ENCODE data around the gene AQP7.
"Not testable (repeated sequence)": the region's sequence is repeated elsewhere in the genome, so short reads cannot be mapped to it uniquely, and the experiment has no call there.

Gene AQP7

DNA sequence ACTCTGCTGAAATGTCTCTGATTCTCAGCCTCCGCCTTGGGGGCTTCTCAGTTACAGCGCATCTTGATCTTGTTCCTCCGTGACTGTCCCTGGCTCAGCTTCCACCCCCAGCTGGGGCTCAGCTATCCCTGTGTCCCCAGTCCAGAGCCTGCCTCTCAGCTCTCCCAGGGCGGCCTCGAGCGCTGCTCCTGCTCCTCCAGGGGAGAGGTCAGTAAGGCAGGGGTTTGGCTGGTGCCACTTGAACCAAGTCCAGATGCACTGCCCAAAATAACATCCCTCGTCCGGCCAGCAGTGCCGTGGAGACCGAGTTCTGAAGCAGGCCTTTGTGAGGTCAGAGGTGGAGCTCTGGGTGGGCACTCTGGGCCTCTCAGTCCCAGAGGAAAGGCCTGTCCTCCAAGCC, at the start of gene AQP7:
TSS of gene AQP7 (minus strand) at position 198 of the 400 bp plus-strand sequence. CDS start 1,306 bp downstream, outside the sequence.
- DNase-seq, result not testable (repeated sequence)

DNA sequence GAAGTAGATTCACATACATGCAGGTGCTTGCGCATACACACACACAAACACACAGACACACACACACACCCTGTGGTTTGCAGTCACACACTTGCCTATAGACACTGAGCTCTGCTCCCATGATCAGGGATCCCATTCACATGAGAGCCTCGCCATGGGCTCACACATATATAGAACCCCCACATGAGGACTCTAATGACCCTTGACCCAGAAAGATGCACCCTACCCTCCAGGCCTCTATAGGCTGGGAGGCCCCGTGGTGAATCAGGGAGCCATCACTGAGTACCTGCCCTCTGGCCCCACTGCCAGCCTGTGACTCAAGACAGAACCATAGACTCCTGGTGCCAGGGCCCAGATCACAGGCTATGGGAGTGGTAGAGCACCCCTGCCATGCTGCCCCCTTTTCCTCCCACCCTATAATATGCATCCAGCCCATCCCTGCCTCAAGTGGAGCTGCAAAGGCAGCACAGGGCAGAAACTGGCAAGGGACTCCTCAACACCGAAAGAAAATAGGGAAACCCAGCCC, 48.3 kb upstream of the AQP7 start:
- no peak for DNase-seq

DNA sequence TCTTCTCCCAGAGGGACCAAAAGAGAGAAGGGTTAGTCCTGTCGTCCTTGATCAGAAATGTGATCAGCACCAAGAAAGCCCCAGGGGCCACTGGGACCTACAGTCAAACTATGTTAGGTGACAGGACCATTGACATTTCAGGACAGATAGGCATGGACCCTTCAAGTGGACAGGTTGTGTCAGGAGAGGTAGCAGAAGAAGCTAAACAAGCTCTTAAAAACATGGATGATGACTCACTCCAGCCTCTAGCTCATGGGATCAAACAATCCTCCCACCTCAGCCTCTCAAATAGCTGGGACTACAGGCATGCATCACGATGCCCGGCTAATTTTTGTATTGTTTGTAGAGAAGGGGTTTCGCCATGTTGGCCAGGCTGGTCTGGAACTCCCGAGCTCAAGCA, 47.3 kb upstream of the AQP7 start:
- DNase-seq, result no peak

DNA sequence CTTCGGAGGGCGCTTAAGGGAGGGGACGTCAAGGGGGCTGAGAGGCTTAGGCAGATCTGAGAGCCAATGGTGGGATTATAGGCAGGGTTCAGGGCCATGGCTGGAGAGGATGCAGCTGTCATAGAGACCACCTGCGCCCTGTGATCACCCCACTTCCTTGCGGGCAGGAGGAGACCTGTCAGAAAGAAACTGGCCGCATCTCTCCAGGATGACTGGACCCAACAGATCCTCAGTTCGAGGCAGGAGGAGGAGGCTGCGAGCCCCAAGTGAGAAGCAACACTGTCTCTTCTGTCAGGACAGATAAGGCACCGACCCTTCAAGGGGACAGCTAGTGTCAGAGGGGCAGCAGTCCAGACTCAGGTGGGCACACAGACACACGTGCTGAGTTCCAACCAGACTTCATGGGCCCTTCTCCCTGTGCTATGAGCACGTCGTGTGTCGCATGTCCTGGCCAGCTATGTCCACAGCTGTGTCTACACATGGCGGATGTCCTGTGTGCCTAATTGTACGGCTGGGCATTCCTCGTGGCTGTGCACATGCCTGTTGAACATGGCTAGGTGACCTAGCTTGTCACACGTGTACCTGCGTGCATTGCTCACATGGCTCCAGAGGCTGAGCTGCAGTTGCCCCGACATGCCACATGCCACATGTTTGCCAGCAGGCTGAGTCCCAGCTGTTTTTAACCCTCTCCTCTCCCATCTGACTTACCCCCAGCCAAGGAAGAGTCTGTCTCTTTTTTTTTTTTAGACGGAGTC, 45.6 kb upstream of the AQP7 start:
- DNase-seq, result no peak

DNA sequence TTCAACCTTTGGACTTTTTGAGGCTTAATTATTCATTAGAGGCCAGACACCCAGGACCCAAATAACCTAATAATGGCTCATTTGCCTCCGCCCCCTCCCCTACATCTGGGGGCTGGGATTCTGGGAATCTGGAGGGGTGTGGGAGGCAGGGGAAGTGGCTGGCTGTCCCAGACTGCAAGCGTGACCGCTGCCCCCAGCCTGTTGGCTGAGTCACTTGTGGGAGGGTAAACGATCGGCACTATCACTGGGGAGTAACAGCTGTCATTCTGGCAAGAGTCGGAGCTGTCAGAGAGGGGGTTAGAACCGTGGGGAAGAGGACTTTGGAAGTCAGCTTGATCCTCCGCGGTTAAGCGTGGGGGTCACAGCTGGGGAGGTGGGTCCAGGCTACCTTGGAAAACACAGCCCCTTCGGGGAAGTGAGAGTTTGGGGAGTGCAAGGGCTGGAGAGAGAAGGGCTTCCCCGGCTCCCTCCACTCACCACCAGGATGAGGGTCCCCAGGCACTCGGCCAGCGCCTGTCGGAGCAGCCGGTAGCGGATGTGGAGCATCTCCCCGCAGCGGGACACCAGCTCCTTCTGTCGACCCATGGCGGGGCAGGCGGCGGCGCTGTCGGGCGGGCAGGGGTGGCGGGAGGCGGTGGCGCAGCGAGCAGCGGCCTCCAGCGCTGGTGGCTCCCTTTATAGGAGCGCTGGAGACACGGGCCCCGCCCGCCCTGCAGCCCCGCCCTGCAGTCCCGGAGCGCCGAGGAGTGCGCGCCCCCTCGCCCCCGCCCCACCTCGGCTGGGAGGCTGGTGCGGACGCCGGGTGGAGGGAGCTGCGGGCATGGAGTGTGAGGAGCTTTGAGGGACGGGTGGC, 44.8 kb upstream of the AQP7 start, which contains the start of gene AQP3:
TSS of gene AQP3 (minus strand) at position 648 of the 853 bp plus-strand sequence. CDS start at position 585, 63 bp downstream.
- DNase-seq, result no peak

DNA sequence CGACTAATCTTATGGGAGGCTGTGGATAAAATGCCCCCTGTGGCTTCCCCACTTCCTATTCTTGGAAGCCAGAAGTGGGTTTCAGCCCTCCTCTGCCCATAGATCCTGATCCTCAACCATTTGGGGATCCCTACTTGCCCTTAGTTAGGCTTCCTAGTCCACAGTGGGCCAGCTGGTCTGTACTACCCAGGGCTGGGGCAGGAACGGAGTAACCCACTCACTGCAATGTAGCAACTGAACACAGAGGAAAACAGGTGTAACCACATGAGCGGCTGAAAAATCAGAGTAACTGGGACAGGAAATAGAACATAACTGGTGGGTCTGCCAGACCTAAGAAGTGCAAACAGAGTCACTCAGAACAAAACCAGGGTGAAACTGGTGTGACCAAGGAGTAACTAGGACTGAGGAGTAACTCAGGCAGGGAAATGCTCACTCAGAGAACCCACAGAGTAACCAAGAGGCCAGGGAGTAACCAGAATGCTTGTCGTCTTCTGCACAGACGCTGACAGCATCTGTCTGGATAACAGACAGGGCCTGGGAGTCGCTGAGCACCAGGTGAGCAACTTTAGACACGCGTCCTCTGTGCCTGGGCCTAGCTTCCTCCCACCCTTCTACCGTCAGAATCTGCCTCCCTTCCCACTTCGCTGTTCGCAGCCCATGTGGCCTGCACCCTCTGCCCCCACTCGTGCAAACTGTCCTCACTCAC, 44.0 kb upstream of the AQP7 start:
- no peak for DNase-seq

DNA sequence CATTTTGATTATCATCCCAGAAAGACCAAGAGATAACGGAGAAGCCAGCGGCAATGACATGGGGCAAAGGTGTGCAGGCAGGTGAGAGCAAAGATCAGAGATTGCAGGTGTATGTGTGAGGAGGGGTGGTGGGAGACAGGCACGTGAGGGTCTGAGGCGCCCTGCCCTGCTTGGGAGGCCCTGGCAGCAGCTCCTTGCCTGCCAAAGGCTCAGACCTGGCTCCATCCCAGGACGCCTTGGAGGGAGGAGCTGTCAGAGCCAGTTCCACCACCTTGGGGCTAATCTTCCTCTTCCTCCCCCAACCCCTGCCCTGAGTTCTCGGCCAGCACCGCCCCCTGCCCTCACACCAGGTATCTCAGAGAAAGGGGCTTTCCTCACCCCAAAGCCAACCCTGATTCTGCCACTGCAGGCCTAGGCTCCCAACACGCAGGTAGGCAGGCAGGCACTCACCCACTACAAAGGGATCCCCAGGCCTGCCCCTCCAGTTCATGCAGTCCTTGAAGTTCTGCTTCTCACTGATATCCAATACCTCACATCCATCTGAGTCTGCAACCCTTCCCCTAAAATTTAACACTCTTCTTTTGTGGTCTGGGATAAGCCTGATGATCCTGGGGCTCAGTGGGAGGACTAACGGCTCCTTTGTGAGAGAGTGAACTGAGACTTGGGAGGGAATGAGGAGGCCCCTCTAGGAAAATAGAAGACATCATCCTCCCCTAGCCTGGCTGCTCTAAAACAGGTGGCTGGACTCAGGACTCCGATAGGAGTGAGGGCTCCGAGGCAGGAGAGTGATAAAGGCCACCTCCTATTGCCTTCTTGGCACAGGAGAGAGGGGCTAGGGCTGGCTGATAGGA, 43.2 kb upstream of the AQP7 start:
- DNase-seq, result no peak

DNA sequence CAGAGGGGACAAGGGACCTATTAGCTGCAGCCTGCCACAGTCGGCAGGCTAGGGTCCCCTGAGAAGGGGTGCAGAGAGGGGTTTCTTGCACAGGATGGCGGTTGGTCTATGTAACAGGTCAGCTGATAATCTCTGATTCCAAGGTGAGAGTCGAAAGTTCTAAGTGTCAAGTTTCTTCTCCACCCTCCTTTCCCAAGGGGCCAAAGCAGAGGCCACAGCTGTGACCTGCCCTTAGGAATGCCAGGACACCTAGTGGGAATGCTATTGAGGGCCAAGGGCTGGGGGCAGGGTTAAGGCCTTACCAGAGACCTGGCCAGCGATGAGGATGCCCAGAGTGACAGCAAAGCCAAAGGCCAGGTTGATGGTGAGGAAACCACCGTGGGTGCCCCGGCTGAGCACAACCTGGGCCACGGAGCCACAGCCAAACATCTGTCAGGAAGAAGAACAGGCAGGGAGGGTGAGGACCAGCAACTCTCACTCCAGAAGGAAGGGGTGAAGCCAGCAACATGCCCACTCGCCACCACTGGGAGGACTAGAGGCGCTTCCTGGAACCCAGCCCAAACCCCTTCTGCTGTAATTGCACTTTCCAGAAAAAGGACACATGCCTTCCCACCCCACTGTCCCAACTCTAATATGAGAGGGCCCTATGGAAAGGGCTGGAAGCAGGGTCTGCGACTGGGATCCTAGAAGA, 41.2 kb upstream of the AQP7 start:
- DNase-seq, result no peak

DNA sequence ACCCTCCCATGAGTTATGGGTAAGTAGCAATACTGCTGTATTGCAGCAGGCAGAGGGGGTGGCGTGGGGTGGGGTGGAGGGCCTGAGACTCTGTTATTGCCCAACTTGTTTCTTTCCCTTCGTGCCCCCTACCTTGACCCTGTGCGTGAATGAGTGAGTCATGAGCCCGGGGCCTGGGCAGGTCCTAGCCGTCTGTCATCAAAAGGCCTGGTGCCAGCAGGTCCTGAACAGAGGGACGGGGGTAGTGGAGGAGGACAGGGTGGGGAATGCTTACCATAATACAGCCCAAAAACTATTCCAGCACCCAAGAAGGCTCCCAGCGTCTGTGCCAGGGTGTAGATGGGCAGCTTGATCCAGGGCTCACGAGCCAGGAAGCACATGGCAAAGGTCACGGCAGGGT, 40.7 kb upstream of the AQP7 start:
- DNase-seq, result no peak

DNA sequence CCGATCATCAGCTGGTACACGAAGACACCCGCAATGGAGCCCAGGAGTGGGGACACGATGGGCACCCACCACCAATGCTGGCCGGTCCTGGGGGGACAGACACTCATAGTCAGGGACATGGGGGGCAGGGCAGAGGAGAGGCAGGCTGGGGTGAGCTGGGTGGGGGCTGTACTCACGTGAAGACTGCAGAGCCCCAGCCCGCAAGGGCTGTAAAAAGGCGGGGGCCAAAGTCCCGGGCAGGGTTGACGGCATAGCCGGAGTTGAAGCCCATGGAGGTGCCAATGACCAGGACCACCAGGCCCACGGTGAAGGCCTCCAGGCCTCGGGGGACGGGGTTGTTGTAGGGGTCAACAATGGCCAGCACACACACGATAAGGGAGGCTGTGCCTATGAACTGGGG, 39.8 kb upstream of the AQP7 start:
- DNase-seq, result no peak

DNA sequence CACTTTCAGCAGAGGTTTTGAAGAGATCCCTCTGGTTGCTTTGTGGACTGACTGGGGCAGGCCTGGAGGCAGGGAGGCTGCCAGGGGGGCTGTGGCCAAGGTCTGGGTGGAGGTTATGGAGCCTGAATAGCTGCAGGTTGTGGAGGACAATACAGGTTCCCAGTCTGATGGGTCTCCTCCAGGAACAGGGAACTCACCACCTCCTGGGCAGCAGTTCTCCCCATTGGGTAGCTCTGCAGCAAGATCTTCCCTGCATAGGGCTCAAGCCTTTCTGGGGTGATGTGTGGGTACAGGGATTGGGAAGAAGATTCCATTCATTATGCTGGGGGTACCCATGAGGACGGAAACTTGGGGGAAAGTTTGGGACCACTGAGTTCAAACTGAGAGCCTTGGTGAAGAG, 38.2 kb upstream of the AQP7 start:
- no peak for DNase-seq

DNA sequence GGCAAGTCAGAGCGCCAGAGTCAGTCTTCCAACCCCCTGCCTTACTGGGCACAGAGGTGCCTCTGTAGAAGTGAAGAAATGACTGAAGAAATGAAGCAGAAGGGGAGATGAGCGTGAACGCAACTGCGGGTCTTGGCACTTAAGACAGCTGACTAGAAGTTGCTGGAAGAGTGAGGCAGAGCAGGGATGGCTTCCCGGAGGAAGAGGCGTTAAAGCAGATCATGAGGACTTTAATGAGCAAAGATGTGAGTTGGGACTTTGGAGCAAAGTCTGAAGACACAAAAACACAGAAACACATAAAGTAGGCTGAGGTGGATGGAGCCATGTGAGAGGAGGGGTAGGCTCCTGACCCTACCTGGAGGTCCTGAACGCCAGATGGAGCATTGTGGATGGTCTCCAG, 37.8 kb upstream of the AQP7 start:
- no peak for DNase-seq

DNA sequence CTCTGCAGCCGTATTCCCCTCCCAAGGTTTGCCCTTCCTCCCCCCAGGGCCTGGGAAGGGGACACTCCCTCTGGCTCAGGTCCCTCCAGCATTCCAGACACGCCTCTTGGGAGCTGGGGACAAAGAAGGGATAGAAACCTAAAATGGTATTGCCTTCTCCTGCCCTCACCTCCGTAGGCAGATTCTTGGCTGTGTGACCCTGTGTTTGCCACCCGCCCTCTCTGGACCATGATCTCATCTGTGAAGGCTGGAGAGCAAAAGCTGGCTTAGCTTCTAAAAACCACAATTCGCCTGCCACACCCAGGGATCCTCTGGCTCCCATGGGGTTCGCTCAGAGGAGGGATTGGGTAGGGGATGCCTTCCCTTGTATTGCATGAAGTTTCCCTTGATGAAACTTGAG, 37.4 kb upstream of the AQP7 start:
- DNase-seq, result no peak

DNA sequence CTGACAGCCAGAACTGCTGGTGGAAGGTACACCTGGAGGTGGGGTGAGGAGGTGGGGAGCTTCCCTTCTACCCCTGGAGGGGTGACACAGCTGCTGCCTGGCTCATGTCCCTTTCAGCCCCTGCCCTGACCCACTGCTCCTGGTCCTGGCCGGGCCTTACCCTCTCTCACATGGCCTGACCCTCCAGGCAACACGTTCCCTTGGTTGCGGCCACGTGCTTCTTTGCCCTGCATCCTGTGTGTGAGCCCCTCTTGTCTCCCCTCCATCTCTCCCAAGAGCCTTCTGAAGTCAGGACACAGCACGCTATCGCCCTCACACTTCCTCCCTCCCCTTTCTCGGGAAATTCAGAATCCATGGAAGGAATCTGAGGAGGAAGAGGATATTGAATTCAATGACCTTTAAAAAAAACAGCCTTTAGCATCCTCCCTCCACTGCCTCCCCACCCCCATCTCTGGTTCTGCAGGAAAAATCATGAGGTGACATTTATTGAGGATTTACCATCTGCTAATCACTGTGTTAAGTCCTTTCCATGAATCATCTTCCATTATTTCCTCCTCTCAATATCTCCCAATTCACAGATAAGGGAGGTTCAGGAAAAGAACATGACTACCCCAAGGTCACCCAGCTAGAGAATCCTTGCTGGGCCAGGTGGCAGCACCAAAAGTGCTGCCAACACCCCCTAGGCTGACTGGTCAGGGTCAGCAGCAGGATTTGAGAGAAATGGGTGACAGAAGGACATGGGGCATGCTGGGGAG, 36.7 kb upstream of the AQP7 start:
- no peak for DNase-seq

DNA sequence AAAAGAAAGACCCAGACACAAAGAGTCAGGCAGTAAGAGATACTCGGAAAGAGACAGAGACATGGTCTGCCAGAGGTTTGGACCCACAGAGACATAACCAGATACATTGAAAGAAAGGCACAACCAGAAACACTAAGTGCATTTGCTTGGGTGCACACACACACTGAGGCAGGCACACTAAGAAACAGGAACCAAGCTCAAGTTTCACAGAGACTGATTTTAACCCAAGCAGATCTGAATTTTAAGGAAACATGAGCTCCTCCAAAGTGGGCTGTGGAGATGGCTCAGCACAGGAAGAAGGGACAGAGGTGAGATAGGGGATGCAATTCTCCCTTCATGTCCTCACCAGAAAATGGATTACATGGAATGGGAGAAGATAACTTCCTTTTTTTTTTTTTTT, 35.5 kb upstream of the AQP7 start:
- no peak for DNase-seq

DNA sequence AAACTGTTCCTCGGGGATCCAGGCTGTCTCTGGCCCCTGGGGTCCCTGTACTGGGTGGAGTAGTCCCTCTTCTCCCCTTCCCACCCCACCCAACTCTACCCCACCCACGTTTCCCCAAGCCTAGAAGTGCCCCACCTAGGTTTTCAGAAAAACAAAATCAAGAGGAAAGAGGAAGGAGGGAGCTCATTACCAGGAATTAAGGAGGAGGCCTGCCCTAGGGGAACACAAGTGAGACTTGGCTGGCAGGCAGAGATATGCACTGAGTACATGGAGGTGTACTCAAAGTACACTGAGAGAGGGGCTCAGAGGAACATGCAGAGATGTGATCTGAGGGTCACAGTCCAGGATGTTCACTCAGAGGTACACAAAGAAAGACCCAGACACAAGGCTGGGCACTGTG, 34.8 kb upstream of the AQP7 start:
- DNase-seq, result no peak

DNA sequence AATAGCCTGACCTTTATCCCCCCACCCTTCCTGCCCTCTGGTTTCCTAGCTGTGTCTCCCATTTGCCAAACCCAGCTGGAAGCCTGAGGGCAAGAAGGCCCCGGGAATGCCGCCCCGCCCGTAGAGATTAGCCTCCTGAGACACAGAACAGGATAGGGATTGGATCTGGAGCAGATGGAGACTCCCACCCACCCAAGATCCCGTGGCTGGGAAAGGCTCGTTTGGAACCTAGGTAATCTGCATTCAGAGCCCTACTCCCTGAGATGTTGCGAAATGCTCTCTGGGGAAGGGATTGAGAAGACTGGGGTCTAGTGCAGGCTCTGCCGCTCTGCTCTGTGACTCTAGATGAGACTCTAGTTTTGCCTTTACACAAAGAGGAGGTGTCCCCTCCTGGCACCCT, 34.1 kb upstream of the AQP7 start:
- no peak for DNase-seq

DNA sequence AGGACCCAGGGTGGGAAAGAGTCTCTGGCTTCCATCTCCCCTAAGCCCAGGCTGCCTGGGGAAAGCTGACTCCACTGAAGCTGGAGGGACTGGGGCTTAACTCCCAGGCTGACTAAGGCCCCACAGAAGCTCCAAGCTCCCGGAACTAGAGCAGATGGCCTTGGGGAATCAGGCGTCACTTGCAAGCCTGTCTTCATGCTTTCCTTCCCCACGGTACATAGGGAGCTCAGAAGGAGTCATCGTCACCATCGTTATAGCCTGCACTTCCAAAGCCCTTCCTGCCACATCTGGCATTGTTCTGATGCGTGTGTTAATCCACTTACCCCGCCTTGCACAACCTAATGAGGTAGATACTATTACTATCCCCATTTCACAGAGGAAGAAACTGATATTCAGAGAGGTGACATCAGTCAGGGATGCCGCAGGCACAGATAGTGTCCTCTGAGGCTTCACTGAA, 33.5 kb upstream of the AQP7 start:
- no peak for DNase-seq

DNA sequence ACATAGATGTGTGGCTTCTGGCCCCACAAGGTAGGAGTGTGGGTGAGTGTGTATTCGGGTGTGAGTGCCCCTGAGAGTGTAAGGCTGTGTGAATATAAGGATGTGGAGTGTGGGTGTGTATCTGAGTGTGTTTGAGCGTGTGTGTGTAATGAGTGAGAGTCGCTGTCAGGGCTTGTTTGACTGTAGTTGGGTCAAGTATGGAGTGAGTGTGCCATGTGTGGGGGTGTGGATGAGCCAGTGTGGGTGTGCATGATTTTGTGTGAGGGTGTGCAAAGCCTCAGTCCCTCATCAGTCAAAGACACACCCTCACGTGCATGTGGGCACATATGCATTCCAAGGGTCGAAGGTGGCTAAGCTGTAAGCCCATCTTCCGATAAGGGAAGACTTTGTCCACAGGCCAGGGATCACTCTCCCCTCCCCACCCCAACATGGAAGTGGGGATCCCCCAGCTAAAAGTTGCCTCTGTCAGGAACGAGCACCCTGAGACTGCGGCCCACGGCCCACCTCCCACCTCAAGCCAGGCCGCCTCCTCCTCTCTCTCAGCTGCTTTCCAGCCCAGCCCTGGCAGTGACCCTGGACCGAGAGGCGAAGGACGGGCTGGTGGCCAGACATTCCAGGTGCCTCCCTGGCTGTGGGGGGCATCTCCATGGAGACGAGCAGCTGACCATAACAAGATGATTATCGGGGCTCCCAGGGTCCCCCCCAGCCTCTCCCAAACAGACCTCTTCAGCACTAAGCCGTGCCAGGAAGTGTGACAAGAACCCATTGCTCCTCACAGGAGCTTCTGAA, 32.1 kb upstream of the AQP7 start:
- no peak for DNase-seq

DNA sequence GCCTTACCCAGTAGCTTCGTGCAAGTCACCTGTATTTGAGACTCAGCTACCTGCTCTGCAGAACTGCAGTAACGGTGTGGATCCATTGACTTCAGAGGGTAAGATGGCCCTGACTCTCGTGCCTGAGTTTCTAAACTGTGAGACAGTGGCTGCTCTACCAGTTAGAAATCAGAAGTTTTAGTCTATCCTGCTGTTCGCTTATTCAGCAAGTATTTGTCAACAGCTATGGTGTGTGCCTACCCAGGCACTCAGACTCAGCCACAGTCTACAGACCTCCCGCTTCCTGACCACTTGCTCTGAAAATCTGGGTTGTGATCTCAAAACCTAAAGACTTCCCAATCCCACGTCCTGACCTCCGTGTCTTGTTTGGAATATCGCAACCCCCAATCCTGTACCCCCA, 31.5 kb upstream of the AQP7 start:
- DNase-seq, result no peak
